Activated T-helper 9 cell treated with anti-CD3 and anti-CD28 coated beads, Interleukin-2, amount 50 U/mL, for 16 hours (primary cell): ENCODE measurements around the gene AHNAK2.
"Not testable (repeated sequence)": the region's sequence is repeated elsewhere in the genome, so short reads cannot be mapped to it uniquely, and the experiment has no call there.

Source experiments
- DNase-seq: peaks from one replicate; pipeline ENCODE4 v3.0.0-alpha.2; 2020; ENCODE audit warnings: low read depth

The AHNAK2 gene

DNA sequence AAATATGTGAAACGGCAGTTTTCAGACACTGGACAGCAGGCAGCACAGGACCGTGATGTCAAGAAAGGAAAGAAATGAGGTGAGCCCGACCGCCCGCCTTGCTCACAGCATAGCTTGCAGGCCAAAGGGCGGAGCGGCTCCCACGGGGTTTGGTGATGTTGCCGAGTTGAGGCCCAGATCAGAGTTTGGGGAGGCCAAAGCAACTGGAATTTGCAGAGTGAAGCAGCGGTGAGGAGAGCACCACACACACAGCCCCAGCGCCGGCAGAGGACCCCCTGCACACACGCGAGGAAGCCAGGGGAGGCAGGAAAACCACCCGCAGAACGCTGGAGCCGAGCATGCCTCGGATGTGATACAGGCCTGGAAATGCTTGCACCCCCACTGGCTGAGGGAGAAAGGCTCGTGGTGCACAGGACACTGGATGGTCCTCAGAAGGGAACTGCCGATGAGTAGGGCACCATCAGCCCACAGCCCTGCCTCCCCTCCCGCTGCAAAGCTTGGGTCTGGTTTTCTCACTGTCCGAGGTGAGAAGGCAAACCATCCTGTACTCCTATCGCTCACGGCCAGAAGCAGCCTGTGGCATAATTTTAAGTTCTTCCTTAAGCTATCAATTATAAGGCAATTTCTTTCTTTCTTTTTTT lies 79.2 kb downstream of the AHNAK2 start:
- no peak for DNase-seq

DNA sequence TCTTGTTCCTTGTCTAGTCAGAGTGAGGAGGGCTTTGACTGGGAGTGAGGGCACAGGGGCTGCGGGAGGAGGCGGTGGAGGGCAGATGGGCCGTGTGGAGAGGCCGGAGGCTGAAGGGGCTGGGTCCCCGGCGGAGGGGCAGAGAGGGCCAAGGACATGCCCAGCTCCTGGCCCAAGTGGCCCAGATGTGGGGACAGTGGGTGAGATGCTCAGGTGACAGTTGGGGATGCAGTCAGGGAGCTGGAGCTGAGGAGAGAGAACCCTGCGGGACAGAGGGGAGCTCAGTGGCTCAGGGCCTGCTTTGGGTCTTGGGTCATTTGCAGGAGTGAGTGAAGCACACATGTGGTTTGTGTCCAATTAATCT lies 80.0 kb downstream of the AHNAK2 start:
- DNase-seq, result no peak

DNA sequence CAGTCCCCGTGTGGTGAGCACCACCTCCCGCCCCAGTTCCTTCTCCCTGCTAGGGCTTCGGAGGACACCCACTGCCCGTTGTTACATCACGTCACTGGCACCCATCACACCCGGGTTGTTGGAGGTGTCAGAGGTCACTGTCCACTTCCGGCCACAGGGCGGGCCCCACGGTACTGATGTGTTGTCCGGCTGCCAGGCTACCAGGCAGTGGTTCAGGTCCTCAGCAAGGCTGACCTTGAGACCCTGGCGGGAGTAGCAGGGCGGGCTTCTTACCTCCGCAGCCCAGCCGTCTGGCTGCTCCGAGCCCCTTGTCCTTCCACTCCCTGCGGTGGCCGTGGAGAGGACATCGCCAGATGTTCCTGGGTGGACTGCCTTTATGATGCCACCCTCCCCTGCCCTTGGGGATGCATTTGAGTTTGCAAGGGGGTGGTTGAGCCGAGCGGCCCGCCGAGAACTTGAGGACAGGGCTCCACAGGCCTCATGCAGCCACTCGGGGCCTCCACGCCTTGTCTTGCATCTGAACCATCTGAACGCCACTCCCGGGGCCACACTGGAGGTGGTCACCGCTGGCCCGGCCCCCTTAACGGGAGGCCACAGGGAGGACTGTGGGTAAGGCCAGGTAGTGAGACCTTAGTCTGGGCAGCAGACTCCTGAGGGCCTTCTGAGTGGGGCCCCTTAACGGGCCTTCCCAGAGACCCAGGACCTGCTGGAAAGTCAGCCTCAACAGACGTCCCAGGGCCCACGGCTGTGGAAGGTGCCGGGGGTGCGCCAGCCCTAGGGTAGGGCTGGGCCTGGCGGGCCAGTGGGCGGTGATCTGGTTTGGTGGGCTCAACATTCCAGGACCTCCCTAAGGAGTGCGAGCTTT lies 80.6 kb downstream of the AHNAK2 start:
- no peak for DNase-seq

DNA sequence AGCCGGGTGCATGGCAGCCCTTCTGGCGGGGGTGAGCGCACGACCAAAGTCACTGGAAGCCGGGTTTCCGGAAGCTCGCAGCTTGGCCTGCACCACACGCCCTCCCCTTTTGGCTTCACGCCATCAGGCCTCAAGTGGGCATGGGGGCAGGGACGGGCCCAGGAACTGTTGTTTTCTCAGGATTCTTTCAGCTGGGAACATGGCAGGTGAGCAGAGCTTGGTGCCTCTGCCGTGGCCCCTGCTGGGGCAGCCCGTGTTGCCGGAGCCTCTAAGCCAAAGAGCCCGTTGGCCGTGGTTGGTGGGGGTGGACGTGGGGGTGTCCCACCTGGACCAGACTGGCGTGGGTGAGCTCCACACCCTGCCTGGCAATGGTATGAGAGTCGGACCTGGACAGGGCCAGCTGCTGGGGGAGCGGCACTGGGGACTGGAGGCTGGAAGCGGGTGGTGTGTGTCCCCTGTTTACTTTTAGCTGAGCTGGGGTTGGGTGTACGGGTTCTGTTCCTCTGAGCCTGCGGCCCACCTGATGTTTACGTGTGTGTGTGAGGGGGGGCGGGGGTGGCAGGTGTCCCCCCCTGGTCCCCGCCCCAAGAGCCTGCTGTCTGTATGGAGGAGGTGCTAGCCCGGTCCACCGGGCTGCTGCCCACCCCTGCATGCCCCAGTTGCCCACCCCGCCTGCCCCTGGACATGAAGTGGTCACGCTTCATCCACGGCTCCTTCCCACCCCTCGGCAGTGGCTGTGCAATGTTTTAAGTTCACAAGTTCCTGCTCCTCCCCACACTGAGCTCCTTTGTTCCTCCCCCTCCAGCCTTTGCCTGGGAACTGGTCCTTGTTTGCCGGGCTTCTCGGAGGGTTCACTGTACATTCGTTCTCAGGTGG lies 82.2 kb downstream of the AHNAK2 start:
- DNase-seq, result no peak

DNA sequence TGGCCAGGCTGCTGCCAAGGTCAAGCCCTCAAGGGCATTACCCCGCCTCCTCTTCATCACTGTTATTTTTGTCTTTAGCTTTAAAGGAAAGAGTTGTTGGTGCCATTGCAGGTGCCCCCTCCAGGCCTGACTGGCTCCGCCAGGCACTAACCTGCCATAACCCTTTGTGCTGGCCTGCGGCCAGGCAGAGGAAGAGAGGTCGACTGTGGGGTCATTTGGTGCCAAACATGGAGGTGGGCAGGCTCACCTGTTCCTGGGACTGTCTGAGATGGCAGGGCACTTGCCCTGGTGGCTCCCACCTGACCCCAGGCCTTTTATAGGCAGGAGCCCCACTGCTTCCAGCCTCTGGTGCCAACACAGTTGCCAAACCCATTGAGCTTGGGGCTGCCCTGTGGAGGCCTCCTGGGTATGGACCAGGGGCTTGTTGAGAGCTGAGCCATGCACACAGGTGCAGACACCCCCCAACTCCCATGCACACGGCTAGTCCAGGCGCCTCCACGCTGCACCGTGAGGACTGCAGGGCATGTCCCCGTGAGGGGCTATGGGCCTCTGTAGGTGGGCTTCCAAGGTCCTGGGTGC lies 82.9 kb downstream of the AHNAK2 start:
- no peak for DNase-seq

DNA sequence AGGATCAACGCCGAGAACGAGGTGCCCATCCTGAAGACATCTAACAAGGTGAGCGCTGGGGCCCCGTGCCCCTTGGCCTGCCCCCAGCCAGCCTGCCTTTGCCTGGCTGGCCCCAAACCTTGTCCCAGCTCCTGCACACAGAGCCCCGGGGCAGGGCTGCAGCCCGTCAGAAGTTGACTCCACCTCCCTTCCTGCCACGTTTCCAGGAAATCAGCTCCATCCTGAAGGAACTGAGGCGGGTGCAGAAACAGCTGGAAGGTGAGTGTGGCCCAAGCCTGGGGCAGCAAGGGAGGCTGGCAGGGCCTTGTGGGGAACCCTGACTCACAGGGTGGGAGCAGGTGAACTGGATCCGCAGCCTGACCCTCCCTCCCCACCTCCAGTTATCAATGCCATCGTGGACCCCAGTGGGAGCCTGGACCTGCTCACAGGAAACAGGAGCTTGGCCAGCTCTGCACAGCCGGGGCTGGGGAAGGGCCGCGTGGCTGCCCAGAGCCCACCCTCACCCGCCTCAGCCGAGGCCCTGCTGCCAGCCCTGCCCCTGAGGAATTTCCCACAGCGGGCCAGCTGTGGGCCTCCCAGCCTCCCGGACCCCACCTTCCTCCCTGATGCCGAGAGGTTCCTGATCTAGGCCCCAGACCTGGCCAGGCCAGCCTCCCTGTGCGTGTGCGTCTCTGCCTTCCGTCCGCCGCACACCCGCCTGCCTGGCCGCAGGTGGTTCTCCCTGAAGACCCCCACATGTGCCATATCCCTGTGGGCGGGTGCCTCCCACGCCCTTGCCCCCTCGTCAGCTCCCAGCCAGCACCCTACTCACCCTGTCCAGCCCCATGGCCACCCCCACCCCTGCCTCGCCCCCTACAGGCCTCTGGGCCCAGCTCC lies 83.6 kb downstream of the AHNAK2 start:
- DNase-seq, result no peak

DNA sequence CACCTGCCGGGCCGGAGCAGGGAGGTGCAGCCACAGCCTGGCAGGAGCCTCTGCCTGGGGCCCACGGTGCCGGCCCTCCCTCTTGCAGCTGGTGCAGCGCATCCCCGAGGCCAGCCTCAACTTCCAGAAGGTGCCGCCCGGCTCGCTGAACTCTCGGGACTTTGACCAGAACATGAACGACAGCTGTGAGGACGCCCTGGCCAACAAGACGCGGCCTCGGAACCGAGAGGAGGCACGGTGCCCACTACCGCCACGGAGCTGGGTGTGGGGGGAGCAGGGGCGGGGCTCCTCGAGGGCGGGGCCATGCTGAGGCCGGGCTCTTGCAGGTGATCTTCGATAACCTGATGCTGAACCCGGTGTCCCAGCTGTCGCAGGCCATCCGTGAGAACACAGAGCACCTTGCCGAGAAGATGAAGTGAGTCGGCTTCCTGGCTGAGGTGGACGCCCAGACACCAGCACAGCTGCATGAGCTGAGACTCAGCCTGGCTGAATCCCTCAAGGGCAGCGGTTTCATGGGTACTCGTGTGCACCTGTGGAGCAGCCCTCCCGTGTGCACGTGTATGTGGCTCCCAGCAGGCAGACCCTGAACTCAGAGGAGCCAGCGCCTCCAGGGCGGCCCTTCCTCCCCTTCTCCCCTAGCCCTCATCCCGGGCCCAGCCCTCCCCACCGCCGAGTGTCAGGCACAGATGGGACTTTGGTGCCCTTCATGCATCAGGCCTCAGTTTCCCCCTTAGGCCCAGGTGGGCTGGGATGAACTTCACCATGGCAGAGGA lies 84.6 kb downstream of the AHNAK2 start:
- DNase-seq, result no peak

DNA sequence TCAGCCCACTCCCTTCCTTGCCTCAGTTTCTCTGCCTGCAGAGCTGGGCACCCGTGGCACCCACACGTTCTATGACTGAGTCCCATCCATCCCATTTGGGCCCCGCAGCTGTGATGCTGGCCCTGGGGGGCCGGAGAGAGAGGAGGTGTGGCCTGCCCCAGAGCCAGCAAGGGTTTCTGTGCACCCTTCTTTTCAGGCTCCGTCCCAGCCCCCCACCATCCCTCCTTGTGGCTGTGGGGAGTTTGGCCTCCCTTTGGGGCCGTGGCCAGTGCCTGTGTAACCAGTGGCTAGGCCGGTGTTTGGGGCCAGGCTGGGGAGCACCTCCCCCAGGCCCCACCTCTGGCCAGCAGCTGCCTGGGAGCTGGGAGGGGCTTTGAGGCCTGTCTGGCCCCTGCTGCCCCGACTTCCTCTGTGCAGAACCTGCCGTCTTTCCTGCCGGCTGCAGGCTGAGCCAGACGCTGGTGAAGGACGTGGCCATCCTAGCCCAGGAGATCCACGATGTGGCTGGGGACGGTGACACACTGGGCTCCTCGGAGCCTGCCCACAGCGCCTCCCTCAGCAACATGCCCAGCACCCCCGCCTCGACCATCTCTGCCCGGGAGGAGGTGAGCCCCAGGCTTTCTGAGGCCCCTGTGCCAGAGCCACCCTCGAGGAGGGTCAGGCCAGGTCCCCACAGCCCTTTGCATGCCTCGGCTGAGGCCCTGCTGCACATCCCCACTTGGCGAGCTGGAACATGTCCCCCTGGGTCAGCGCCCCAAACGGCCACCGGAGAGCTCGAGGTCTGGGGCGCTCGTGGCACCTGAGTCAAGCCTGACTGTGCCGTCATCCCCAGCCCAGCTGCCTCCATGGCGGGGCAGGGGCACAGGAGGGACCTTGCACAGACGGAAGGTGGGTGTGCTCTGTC lies 85.4 kb downstream of the AHNAK2 start:
- no peak for DNase-seq

DNA sequence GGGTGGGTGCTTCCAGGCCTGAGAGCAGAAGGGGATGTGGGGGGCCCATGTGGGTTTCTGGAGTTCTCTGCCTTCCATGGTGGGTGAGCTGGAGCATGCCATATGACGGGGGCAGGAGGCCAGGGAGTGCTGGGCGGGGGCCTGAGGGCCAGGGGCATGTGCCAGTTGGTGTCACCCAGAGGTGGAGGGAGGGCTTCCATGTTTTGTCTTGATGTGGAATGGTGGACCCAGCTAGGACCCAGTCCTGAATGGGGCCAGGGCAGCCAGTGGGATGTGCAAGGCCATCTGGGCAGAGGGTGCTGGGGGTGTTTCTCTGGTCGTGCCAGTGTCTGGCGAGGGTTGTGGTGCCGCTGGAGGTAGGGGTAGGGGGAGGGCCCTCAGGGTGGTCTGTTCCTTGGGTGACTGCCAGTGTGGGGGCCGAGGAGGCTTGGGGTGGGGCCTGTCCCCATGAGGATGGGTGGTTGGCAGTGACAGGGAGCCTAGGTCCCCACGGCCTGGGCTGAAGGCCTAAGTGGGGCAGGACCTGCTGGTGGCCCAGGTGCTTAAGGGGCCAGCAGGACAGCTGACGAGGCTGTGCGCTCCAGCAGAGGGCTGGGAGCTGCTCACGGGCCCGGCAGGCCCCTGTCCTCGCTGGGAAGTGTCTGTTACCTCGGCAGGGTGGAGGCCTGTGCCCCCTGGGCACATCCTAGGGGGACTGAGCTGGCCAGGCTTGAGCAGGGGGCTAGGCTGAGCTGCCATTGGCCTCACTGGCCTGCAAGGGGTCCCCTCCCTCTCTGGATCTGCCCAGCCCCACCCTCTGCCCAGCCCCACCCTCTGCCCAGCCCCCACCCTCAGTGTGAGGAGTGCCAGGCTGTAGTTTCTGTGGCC lies 86.3 kb downstream of the AHNAK2 start:
- DNase-seq, result no peak

DNA sequence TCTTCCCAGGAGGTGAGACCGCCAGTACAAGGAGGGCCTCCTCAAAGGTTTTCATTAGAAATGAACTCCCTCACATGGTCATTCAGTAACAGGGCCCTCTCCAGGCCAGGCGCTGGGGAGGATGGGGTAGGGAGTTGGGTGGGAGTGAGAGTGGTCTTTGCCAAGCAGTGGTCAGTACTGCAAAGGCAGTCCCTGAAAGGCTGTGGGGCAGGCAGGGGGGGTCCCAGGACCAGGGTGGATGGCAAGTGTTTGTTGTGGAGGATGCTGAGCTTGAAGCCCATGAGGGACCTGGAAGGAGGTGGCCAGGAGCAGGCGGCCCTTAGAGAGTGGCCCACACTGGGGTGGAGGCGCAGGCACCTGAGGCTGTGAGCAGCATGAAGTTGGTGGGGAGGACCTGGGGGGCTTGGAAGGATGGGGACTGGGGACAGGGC lies 87.0 kb downstream of the AHNAK2 start:
- no peak for DNase-seq

DNA sequence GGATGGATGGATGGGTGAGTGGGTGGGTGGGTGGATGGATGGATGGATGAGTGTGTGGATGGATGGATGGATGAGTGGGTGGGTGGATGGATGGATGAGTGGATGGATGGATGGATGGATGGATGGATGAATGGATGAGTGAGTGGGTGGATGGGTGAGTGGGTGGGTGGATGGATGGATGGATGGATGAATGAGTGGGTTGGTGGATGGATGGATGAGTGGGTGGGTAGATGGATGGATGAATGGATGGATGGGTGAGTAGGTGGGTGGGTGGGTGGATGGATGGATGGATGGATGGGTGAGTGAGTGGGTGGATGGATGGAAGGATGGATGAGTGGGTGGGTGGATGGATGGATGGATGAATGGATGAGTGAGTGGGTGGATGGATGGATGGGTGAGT lies 87.9 kb downstream of the AHNAK2 start:
- DNase-seq, result not testable (repeated sequence)

DNA sequence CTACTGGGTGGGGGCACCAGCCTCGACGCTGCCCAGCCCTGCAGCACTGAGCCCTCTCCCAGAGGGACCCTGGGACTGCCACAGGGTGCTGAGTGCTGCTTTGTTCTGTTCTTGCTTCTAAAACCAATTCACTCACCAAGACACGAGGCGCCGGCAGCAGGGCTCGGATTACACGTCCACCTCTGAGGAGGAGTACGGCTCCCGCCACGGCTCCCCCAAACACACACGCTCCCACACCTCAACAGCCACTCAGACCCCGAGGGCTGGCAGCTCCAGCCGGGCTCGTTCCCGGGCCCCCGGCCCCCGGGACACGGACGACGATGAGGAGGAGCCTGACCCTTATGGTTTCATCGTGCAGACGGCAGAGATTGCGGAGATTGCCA lies 88.8 kb downstream of the AHNAK2 start:
- no peak for DNase-seq

DNA sequence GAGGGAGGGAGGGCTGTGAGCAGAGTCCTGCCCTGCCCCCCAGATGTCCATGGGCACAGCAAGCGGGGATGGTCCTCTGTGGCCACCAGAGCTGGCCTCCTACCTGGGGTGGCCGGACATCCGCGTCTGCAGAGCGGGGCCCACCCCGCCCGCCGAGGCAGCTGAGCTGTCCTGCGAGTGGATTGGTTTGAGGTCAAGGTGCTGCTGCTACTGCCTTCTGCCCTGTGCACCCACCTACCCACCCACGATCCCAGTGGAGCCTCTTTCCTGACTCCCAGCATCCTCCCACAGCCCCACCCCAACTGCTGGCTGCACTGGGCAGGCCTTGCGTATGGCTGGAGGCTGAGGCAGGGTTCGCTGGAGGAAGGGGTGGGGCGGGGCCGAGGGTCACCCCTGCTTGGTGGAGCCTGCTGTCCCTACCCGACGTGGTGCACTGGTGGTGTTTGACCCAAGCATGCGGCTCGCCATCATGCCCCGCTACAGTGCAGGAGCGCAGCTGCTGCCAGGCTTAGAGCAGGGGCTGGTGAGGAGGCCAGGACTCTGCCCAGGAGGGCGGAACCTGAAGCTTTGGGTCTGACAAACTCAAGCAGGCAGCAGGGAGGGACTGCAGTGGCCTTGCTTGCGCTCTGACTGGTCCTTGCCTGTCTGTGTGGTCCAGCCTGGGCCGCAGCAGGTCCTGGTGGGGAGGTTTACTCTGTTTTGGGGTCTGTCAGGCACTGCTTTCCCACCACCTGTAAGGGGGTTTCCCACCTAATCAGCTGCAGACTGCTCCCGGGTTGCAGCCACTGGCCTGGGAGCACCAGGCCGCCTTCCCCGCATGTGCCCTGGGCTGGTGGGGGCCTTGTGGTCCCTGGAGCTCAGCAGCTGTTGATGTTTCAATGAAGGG lies 89.4 kb downstream of the AHNAK2 start:
- no peak for DNase-seq

DNA sequence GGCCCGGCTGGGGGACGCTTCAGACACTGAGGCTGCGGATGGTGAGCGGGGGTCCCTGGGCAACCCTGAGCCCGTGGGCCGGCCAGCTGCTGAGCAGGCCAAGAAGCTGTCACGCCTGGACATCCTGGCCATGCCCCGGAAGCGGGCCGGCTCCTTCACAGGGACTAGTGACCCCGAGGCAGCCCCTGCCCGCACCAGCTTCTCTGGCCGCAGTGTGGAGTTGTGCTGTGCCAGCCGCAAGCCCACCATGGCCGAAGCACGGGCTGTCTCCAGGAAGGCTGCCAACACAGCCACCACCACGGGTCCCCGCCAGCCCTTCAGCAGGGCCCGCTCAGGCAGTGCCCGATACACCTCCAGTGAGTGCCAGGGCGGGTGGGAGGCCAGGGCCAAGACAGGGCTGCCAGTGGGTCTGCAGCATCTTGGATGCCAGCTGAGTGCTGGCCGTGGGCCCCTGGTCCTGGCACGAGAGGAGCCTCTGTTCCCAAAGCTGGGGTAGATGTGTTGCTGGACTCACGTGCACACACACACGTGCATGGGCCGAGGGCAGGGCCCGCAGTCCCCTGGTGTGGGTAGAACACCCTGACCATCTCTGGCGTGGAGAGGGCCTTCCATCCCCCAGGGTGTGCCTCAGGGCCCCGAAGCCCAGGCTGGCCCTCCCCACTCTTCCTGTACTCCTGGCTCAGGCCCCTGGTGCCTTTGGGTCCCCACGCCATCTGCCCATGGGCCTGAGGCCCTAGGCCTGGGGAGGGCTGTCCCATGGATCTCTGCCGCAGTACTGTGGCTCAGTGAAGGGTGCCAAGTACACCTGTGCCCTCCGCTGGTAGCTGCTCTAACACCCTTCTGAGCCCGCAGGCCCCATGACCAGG lies 90.3 kb downstream of the AHNAK2 start:
- DNase-seq, result no peak
